Measurements from ENCODE around the gene PUM2. TPM values are rescaled to one million over a fixed set of nuclear protein-coding genes. Genes with fewer than 3 reads are reported as not detected.

PUM2 gene
- total and polyA plus RNA-seq, 7 donors: 30.0 to 87.2 (median 73.4) TPM

- H3K27me3 ChIP-seq: no peaks in the 10 kb centered on the region
- no peak overlapping the region for H3K27ac ChIP-seq
- no peaks in the 10 kb centered on the region for H3K9me3 ChIP-seq
- no peak for DNase-seq
- WGBS, 2 donors: 97 to 98% methylated on average over 6 of the region's 6 CpGs
- no peak overlapping the region for H3K4me3 ChIP-seq
- no peaks in the 10 kb centered on the region for H3K36me3 ChIP-seq
- TF ChIP-seq POLR2AphosphoS5 (IDR thresholded peaks at IDR 0.05) (no peak), POLR2A (IDR thresholded peaks at IDR 0.05) (no peak), EP300 (IDR thresholded peaks at IDR 0.05) (no peak), CTCF (IDR thresholded peaks at IDR 0.05) (no peak)
- peaks cover 0 to 14% (median 8%) of the 10 kb centered on the region in 4 donors for H3K4me1 ChIP-seq
- intact Hi-C loops (cut with DNase I): no loop called here
These were observed 8.5 kb upstream of the PUM2 start for GRCh38 chr2:20359096-20359495.

- intact Hi-C loops (cut with DNase I): no loop called here
- no peaks in the 10 kb centered on the region for H3K9me3 ChIP-seq
- DNase-seq: no peak
- H3K4me3 ChIP-seq: no peak overlapping the region
- H3K4me1 ChIP-seq: peaks cover 0 to 14% (median 8%) of the 10 kb centered on the region in 4 donors
- H3K27me3 ChIP-seq: no peaks in the 10 kb centered on the region
- no peak overlapping the region for H3K27ac ChIP-seq
- no peaks in the 10 kb centered on the region for H3K36me3 ChIP-seq
- WGBS, 2 donors: 89 to 94% methylated on average over 13 of the region's 13 CpGs
- no peak for TF ChIP-seq EP300 (IDR thresholded peaks at IDR 0.05)
- TF ChIP-seq CTCF (IDR thresholded peaks at IDR 0.05): no peak
- TF ChIP-seq POLR2A (IDR thresholded peaks at IDR 0.05): no peak
- TF ChIP-seq POLR2AphosphoS5 (IDR thresholded peaks at IDR 0.05): no peak
These were observed 7.2 kb upstream of the PUM2 start for GRCh38 chr2:20357638-20358389.

GRCh38 chr2:20356042-20356441 lies 5.4 kb upstream of the PUM2 start:
- intact Hi-C loops (cut with DNase I): no loop called here
- DNase-seq: no peak
- Histone ChIP-seq H3K27me3 (no peaks in the 10 kb centered on the region), H3K4me1 (peaks cover 0 to 25% (median 18%) of the 10 kb centered on the region in 4 donors), H3K4me3 (no peak overlapping the region), H3K9me3 (no peaks in the 10 kb centered on the region), H3K27ac (no peak overlapping the region), H3K36me3 (no peaks in the 10 kb centered on the region)
- no peak for TF ChIP-seq POLR2AphosphoS5 (IDR thresholded peaks at IDR 0.05)
- no peak for TF ChIP-seq POLR2A (IDR thresholded peaks at IDR 0.05)
- TF ChIP-seq EP300 (IDR thresholded peaks at IDR 0.05): no peak
- TF ChIP-seq CTCF (IDR thresholded peaks at IDR 0.05): no peak
- WGBS, 2 donors: 69 to 73% methylated on average over 3 of the region's 3 CpGs

GRCh38 chr2:20355131-20355530 lies 4.5 kb upstream of the PUM2 start:
- Histone ChIP-seq H3K27me3 (no peaks in the 10 kb centered on the region), H3K36me3 (no peaks in the 10 kb centered on the region), H3K4me1 (peaks cover 0 to 18% (median 14%) of the 10 kb centered on the region in 4 donors), H3K4me3 (no peak overlapping the region), H3K27ac (no peak overlapping the region), H3K9me3 (no peaks in the 10 kb centered on the region)
- intact Hi-C loops (cut with DNase I): no loop called here
- TF ChIP-seq EP300 (IDR thresholded peaks at IDR 0.05) (no peak), POLR2A (IDR thresholded peaks at IDR 0.05) (no peak), POLR2AphosphoS5 (IDR thresholded peaks at IDR 0.05) (no peak), CTCF (IDR thresholded peaks at IDR 0.05) (no peak)
- 88 to 93% methylated on average over 2 of the region's 2 CpGs for WGBS, 2 donors
- DNase-seq: no peak

Data from sigmoid colon (tissue), 7 donors.